HL-60 (cell line): ENCODE measurements around the gene NR3C1.

Source experiments
- DNase-seq, 2 experiments: peaks; one replicate each; pipeline ENCODE4 v3.0.0-alpha.2; 2010 to 2020; ENCODE audit warnings: low read depth in 1 of 2, low spot score in 1 of 2
- H3K27ac ChIP-seq: fragments of 250-450 bp; sonication (Bioruptor Pico); replicated peaks from 2 replicates; pipeline ENCODE4 v1.5.1; 2020; ENCODE audit warnings: mild to moderate bottlenecking, moderate library complexity
- H3K27me3 ChIP-seq: fragments of 250-450 bp; sonication (Bioruptor Pico); 2 replicates; pipeline ENCODE4 v1.5.1; 2021; ENCODE audit warnings: mild to moderate bottlenecking, moderate library complexity; ENCODE audit not compliant: insufficient read depth, poor library complexity, severe bottlenecking
- H3K4me3 ChIP-seq: replicated peaks from 2 replicates; pipeline ENCODE4 v1.5.1; 2011; ENCODE audit warnings: mild to moderate bottlenecking, control low read depth, low read length; ENCODE audit not compliant: insufficient read depth
- GABPA ChIP-seq: IDR thresholded peaks from 2 replicates; pipeline ENCODE4 v1.6.1; 2012; ENCODE audit warnings: low read depth
- POLR2AphosphoS5 ChIP-seq: IDR thresholded peaks from 2 replicates; pipeline ENCODE4 v1.6.1; 2012; ENCODE audit warnings: low read depth
- SPI1 ChIP-seq: IDR thresholded peaks from 2 replicates; pipeline ENCODE4 v1.6.1; 2012; ENCODE audit warnings: low read depth, mild to moderate bottlenecking, borderline replicate concordance
- TF ChIP-seq, protein P1 (sequence below): IDR thresholded peaks from 2 replicates; pipeline ENCODE4 v1.6.1; 2012; ENCODE audit warnings: low read depth; ENCODE audit not compliant: insufficient replicate concordance
- TF ChIP-seq, protein P2 (sequence below): IDR thresholded peaks from one replicate; pipeline ENCODE4 v1.5.1; 2011; ENCODE audit warnings: low read length, control low read depth, inconsistent platforms; ENCODE audit not compliant: insufficient read depth

Gene NR3C1

DNA sequence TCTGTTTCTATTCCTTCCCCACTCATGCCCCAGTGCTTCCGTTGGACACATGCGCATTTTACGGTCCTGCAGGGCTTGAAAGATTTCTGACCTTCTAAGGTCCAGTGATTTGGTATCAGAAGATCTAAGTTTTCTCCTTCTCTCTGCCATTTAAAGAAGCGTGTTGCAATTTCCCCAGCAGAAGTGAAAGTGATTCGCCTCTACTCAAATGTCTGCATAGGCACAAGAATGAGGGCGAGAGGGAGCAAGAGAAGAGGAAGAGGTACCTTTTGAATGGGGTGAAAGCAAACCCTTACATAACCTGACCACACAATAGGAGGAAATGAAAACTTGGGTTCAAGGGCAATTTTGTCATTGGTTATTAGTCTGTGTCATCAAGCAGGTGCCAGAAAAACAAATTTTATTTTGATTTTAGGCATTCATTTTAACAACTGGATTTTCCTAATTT is 31.7 kb upstream of the NR3C1 start:
- H3K4me3 ChIP-seq: no peak overlapping the region
- peak; percentile 91 to 97 for DNase-seq
- peak overlapping the region; percentile 41 for H3K27ac ChIP-seq
- TF ChIP-seq, protein P1, sequence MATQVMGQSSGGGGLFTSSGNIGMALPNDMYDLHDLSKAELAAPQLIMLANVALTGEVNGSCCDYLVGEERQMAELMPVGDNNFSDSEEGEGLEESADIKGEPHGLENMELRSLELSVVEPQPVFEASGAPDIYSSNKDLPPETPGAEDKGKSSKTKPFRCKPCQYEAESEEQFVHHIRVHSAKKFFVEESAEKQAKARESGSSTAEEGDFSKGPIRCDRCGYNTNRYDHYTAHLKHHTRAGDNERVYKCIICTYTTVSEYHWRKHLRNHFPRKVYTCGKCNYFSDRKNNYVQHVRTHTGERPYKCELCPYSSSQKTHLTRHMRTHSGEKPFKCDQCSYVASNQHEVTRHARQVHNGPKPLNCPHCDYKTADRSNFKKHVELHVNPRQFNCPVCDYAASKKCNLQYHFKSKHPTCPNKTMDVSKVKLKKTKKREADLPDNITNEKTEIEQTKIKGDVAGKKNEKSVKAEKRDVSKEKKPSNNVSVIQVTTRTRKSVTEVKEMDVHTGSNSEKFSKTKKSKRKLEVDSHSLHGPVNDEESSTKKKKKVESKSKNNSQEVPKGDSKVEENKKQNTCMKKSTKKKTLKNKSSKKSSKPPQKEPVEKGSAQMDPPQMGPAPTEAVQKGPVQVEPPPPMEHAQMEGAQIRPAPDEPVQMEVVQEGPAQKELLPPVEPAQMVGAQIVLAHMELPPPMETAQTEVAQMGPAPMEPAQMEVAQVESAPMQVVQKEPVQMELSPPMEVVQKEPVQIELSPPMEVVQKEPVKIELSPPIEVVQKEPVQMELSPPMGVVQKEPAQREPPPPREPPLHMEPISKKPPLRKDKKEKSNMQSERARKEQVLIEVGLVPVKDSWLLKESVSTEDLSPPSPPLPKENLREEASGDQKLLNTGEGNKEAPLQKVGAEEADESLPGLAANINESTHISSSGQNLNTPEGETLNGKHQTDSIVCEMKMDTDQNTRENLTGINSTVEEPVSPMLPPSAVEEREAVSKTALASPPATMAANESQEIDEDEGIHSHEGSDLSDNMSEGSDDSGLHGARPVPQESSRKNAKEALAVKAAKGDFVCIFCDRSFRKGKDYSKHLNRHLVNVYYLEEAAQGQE: no peak
- 0 out of 2 replicates have a peak, but pooled peaks have one; percentile 25 for TF ChIP-seq POLR2AphosphoS5
- peak; percentile 92 for TF ChIP-seq SPI1
- no peaks in the 10 kb centered on the region for H3K27me3 ChIP-seq

DNA sequence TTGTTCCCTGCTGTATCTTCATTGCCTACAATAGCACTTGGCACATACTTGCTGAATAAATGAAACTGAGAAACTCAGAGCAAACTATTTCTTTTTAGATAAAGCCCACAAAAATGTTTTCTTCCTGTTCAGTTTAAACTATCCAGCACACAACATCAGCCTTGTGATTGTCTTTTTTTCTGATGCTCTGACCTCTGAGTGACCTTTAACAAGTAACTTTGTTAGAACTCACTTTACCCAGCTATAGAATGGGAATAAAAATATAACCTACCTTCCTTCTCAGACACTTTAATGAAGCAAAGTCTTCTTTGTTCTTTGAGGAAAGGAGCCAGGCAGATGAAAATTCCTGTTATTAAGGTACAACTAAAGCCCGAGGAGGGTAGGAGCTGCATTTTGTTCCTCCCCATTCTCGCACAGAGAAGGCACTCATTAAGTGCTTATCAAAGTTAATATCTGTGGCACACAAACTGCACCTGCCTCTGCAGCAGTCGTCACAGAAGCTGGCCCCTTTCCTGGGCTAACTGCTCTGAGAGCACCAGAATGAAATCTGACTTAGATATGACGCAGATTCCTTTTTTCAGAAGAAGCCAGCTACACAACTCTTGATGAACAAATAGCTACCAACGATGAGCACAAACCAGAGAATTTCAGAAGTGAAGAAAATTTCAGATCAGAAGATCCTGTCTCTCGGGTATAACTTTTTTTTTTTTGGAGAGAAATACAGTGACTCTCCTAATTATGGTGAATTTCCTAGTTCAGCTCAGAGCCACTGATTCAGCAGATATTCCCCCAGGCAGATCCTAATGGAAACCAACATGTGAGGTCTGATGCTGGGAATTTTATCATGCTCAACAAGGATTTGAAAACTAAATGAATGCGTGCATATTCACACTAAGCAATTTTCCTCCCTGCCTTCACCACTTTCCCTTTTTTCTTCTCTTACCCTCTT is 31.0 kb upstream of the NR3C1 start:
- Histone ChIP-seq H3K27me3 (no peaks in the 10 kb centered on the region), H3K4me3 (no peak overlapping the region), H3K27ac (peak overlapping the region; percentile 41)
- TF ChIP-seq GABPA (no peak), POLR2AphosphoS5 (no peak), SPI1 (no peak)
- TF ChIP-seq, protein P2, sequence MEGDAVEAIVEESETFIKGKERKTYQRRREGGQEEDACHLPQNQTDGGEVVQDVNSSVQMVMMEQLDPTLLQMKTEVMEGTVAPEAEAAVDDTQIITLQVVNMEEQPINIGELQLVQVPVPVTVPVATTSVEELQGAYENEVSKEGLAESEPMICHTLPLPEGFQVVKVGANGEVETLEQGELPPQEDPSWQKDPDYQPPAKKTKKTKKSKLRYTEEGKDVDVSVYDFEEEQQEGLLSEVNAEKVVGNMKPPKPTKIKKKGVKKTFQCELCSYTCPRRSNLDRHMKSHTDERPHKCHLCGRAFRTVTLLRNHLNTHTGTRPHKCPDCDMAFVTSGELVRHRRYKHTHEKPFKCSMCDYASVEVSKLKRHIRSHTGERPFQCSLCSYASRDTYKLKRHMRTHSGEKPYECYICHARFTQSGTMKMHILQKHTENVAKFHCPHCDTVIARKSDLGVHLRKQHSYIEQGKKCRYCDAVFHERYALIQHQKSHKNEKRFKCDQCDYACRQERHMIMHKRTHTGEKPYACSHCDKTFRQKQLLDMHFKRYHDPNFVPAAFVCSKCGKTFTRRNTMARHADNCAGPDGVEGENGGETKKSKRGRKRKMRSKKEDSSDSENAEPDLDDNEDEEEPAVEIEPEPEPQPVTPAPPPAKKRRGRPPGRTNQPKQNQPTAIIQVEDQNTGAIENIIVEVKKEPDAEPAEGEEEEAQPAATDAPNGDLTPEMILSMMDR: no peak
- TF ChIP-seq, protein P1: no peak
- DNase-seq: peak in 1 of 2 experiments; percentile 8

DNA sequence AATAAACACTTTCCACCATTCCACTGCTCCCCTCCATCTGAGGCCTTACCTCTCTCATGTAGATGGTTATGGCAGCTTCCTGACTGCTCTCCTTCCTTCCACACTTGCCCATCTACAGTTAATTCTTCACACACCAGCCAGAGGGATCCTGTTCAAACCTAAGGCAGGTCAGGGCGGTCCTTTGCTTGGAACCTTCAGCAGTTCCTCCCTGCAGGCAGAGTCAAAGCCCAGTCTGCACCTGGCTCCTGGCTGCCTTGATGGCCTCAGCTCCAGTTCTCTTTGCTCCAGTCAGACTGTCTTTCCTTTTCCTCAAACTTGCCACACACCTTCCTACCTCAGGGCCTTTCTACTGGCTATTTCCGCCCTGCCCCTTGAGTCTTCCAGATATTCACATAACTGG is 30.2 kb upstream of the NR3C1 start:
- no peaks in the 10 kb centered on the region for H3K27me3 ChIP-seq
- no peak for DNase-seq
- TF ChIP-seq, protein P2: no peak
- TF ChIP-seq SPI1: no peak
- TF ChIP-seq, protein P1: no peak
- no peak for TF ChIP-seq GABPA
- TF ChIP-seq POLR2AphosphoS5: no peak
- H3K4me3 ChIP-seq: no peak overlapping the region
- H3K27ac ChIP-seq: no peak overlapping the region
